HG03159 (cell line): ENCODE data around the gene STK32C.

ENCODE experiments used
- ATAC-seq: cut with Tn5 transposase; IDR thresholded peaks from one replicate; pipeline ENCODE4 v1.9.1; 2021; ENCODE audit warnings: mild to moderate bottlenecking, moderate library complexity; ENCODE audit not compliant: unreplicated experiment

The STK32C gene

DNA sequence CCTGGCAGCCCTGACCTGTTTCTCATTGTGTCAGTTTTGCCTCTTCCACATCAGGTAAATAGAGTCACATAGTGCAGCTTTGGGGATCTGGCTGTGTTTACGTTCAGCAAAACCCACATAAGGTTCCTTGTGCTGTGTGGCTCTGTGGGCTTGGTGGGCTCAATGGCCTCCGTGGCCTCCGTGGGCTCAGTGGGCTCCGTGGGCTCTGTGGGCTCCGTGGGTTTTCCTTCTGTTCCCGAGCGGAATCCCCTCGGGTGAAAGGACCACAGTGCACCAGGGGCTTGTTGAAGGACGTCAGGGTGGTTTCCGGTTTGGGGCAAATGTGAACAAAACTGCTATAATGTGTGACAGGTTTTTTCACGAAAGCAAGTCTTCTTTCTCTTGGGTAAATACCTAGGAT is 133.5 kb downstream of the STK32C start:
- no peak for ATAC-seq

DNA sequence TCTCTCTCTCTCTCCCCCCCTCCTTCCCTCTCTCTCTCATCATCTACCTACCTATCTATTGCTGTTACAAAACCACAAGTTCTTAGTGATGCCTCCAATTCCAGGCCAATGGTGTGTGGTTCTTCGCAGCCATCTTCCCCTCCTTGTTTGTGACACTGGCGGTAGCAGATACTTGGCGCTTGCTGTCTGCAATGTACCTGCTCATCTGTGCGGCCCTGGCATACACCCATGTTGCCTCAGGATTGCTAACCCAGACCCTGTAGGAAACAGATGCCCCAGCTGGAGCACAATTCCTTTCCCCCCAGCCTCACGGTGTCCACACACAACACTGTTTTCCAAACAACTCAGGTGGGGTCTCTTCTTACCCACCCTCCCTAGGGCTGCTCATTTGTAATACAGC is 134.6 kb downstream of the STK32C start:
- no peak for ATAC-seq

GRCh38 chr10:132172091-132173066 is 135.4 kb downstream of the STK32C start:
- ATAC-seq = no peak

- ATAC-seq = no peak
Observed at GRCh38 chr10:132170561-132171361, 137.0 kb downstream of the STK32C start.

GRCh38 chr10:132169766-132170560 is 137.8 kb downstream of the STK32C start:
- ATAC-seq = no peak

DNA sequence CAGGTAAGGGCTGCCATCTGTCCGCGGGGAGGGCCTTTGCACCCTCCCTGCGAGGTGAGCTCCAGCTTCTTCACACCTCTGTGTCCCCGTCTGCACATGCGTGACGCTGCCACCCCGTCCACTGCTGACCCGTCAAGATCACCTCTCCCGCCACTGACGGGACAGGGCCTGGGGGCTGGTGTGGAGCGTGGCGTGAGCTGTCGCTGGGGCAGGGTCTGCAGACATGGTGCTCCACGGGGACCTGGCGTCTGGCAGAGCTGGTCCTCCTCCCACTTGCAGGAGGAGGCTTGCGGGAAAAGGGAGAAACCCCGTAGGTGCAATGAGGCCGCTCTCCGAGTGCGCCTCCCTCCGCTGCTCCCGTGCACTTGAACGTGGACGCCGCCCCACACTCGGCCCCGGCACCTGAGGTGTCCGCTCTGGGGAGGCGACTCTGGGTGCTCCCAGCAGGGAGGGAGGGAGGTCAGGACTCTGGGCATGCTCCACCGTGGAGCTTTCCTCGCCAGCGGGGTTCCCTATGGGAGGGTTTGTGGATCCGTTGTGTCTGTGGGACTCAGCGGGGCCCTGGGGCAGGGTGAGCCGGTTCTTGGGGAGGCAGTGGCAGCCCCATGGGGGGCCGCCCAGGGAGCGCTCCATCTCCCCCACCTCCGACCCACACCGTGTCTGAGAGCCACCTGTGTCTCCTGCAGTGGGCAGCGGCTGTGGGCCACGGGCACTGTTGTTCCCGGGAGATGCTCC is 138.6 kb downstream of the STK32C start:
- ATAC-seq = no peak

DNA sequence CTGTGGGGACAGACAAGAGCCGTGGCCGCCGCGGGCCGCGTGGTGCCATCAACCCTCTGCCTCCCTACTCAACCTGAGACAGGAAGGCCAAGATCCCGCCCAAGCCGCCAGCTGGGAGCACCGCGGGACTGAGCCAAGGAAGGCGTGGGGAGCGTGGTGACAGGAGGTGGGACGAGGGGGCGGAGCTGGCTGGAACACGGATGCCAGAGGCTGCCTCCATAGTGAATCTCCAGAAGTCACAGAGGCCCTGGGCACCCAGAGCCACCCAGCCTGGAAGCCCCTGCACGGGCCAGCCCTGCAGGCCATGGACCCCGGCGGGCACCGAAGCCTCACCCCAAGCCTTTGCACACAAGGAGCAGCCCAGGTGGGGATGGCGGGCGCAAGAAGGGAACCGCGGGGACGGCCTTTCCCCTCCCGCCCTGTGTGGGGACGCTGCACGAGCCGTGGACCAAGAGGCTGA is 139.1 kb downstream of the STK32C start:
- no peak for ATAC-seq

DNA sequence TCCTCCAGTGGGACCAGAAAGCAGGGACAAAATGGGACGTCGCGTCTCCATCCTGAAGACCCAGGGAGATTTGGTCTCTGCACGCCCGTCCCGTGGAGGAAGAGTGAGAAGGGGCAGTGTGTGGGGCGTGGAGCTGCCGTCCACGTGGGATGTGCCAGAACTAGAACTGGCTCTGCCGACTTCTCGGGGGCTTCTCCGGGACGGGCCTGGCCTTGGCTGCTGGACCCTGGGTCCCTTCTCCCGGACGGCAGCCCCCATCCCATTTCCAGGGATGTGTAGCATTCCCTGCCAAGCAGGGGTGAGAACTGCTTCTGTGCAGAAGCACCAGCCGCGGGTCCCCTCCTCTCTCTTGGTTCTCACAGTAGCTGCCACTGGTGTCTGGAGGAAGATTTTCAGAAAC is 139.8 kb downstream of the STK32C start:
- ATAC-seq = no peak

DNA sequence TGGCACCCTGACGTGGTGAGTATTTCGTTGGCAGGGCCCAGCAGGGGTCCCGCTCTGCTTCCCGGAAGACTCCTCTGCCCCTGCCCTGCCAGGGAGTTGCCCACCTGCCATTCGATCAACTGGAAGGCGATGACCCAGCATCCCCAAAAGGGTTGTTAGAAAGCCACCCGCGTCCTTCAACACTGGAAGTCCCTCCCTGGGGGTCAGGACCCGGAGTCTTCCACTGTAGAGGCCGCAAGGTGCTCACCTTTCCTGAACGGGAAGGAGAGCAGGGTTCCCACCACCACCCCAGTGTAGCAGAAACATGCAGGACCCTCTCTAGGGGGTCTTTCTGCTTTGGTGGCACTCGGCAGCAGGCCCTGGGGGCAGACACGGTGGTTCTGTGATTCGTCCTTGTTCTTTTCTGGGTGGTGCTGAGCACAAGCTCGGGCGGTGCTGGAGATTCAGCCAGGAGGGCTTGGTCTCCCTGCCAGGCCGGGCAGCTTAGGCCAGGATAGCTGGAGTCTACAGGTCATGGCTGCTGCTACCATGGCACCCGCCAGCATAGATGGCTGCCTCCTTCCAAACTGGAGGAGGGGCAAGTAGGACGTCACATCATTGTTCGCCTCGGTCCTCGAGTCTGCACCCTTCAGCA is 140.6 kb downstream of the STK32C start:
- ATAC-seq = no peak

DNA sequence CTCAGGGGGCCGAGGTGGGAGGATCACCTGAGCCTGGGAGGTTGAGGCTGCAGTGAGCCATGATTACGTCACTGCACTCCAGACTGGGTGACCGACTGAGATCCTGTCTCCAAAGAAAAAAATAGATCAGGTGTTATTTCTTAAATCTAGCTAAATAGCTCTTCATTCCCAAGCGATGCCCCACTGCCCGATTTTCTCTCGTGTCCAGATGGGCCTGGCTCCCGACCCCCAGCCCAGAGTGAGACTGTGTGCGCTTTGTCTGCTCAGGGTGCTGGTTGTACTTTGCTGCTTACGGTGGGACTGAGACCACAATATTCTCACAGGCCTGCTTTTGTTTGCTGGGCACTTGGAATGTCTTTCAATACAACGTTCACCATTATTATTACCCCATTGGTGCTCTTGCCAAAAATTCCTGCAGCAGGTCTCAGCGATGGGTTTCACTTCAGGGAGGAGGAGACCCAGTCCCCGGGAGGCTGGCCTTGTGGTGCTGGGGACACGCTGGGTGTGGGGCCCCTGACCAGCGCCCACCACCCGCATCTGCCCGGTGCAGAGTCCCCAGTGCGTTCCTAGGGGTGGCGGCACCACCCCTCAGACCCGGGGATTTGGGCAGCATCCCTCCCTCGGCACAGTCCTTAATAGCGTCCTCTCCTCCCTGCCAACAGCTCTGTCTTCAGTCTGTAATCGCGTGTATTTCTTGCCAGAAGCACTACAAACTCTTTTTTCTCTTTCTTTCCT is 141.4 kb downstream of the STK32C start:
- ATAC-seq = no peak

- ATAC-seq = no peak
Observed at GRCh38 chr10:132165416-132165980, 142.3 kb downstream of the STK32C start.

GRCh38 chr10:132164761-132165278 is 142.9 kb downstream of the STK32C start:
- no peak for ATAC-seq

DNA sequence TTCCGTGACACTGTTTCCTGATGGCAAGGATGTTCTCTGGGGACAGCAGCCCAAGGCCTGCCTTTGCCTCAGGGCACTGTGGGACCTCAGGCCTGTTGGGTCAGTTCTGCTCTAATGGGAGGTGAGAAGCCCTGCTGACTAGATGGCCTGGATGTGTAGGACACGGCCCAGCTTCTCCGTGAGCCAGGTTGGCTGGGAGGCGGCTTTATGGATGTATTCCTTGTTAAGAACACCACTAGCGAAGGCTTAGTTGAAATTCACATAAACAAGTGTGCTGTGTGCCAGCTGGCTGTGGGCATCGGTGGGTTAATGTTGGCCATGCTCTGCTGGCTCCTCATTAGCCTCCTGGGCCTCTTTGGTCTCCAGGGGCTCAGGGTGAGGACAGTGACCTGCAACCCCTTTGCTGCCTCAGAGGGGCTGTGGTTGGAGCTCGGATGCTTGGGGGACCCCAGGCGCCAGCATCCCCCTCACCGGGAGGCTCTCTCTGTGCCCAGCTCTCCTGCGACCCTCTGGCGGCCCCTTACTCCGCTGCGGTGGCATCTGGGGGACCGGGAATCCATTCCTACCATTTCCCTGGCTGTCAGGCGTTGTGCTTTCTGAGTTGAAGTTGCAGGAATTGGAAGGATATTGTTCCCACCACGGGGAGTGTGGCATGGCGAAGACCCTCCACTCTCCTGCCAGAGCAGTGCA is 143.8 kb downstream of the STK32C start:
- ATAC-seq = no peak

GRCh38 chr10:132163278-132163765 is 144.4 kb downstream of the STK32C start:
- peak; percentile 63 for ATAC-seq

DNA sequence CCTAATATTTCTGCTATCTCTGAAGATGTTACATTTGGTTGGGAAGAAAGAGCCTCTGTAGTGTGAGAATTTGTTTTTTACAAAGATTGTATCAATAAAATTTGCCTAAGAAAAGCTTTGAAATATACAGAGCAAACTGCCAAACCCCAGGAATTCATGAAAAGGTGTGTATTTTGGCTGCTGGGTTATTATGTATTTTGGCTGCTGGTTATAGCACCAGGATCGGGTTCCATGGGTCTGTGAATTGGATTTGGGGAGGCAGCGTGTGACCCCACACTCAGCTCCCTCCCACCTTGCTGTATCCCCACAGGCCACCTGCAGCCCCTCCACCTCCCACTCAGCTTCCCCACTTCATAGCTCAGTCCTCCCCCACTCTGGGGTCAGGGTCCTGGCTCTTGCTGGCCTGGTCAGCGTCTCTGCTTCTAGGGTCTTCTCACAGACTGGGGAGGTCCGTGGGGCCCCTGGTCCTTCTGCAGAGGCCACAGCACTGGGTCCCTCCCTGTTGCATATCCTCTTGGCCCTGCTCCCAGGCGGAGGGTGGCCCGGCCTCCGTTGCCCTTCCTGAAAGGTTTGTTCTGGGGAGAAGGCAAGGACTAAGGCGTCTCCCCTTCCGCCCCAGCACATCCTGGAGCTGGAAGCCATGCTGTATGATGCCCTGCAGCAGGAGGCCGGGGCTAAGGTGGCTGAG is 145.0 kb downstream of the STK32C start:
- no peak for ATAC-seq

DNA sequence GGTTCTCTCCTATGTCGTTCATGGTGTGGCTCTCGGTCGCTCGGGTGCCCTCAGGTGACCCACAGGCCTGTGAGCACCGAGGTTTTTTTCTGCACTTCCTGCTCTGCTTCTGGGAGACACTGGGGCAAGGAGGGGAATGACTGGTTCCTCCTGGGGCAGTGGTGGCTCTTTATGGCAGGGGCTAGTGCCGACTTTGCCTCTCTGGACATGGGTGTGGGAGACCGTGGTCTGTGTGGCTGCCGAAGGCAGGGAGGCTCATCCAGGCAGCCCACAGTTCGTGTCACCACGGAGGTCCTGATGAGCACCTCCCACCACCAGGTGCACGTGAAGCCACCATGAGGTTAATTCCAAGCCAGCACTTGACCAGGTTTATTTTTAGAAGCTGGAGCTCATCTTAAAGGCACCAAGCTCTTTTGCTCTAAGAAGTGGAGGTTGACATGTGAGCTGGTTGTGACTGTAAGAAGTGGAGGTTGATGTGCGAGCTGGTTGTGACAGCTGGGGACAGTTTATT is 145.7 kb downstream of the STK32C start:
- ATAC-seq = no peak
